Stimulated activated CD8-positive, alpha-beta memory T cell treated with anti-CD3 and anti-CD28 coated beads, Interleukin-15, amount 100 ng/mL, for 1 hour (primary cell): Measurements from ENCODE around the gene BCR.
"Not testable (repeated sequence)": the region's sequence is repeated elsewhere in the genome, so short reads cannot be mapped to it uniquely, and the experiment has no call there.

Experiments
- DNase-seq: peaks from one replicate; pipeline ENCODE4 v3.0.0-alpha.2; 2020; ENCODE audit warnings: low read depth

The BCR gene

DNA sequence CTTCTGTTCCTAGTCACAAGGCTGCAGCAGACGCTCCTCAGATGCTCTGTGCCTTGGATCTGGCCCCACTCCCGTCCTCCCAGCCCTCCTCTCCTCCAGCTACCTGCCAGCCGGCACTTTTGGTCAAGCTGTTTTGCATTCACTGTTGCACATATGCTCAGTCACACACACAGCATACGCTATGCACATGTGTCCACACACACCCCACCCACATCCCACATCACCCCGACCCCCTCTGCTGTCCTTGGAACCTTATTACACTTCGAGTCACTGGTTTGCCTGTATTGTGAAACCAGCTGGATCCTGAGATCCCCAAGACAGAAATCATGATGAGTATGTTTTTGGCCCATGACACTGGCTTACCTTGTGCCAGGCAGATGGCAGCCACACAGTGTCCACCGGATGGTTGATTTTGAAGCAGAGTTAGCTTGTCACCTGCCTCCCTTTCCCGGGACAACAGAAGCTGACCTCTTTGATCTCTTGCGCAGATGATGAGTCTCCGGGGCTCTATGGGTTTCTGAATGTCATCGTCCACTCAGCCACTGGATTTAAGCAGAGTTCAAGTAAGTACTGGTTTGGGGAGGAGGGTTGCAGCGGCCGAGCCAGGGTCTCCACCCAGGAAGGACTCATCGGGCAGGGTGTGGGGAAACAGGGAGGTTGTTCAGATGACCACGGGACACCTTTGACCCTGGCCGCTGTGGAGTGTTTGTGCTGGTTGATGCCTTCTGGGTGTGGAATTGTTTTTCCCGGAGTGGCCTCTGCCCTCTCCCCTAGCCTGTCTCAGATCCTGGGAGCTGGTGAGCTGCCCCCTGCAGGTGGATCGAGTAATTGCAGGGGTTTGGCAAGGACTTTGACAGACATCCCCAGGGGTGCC lies 109.8 kb downstream of the BCR start:
- peak; percentile 24 for DNase-seq

- no peak for DNase-seq
These were observed 111.6 kb downstream of the BCR start for GRCh38 chr22:23291806-23292452.

GRCh38 chr22:23292453-23293350 lies 112.4 kb downstream of the BCR start:
- no peak for DNase-seq

GRCh38 chr22:23293720-23294119 lies 113.4 kb downstream of the BCR start:
- DNase-seq: no peak

GRCh38 chr22:23294221-23294620 lies 113.9 kb downstream of the BCR start:
- DNase-seq: no peak

DNA sequence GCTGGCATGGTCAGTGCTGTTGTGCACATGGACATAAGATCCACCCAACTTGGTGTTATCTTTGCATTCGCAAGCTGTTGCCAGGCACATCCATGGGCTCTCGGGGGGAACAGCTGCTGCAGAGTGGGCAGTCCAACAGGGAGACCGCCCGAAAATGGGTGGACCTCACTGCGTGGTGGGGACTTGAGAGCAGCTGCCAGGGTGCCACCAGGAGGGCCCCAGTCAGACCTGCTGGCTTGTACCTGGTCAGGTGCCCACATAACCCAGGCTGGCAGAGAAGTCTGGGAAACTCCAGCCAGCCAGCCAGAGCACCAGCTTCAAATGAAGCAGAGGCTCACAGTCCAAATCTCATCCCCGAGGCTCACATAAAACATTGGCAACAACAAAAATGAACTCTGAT lies 120.2 kb downstream of the BCR start:
- no peak for DNase-seq

- no peak for DNase-seq
These were observed 121.3 kb downstream of the BCR start for GRCh38 chr22:23301591-23301990.

GRCh38 chr22:23302171-23303002 lies 122.1 kb downstream of the BCR start:
- no peak for DNase-seq

DNA sequence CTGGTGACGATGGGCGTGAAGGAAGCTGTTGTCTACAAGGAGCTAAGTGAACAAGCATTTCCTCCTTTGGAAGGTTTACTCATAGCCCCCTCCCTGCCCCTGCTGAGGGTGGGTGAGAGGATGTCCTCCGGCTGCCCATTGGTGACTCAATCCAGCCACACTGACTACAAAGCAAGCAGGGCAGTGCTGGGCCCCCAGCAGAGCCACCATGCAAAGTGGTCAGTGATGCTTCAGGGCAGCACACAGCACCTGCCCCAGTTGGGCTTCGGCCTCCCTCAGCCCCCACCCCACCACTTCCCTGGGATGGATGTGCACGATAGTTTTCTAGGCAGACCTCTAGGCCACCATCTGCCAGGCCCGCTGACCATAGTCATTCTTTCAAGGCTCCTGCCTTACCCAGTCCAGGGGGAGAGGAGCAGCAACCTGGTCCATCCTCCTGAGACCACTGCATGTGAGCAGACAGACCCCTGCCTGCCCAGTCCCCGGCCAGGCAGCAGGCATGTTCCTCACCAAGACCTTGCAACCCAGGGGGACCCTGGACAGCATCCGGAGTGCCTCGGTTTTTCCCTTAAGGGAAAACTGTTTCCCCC lies 125.1 kb downstream of the BCR start:
- no peak for DNase-seq

GRCh38 chr22:23305922-23306374 lies 125.6 kb downstream of the BCR start:
- no peak for DNase-seq

DNA sequence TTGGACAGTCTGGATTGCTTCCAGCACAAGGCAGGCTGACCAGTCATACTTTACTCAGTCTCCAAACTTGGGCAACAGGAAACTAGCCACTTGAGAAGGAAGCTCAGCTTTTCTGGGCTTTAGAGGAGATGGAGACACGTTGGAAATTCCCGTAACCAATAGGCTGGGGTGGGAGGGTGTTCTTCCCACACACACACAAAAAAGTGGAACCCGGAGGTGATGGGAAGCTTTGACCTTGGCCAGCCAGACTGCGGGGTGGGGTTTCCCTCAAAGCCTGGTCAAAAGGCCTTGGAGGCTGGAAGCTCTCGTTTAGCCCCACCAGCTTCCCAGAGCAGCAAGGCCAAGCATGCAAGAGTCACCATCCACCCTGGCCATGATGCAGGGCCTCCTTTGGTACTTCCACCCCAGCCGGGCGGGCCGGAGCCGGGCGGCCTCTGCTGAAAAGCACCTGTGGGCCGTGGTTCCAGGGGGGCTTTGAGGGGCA lies 126.2 kb downstream of the BCR start:
- no peak for DNase-seq

DNA sequence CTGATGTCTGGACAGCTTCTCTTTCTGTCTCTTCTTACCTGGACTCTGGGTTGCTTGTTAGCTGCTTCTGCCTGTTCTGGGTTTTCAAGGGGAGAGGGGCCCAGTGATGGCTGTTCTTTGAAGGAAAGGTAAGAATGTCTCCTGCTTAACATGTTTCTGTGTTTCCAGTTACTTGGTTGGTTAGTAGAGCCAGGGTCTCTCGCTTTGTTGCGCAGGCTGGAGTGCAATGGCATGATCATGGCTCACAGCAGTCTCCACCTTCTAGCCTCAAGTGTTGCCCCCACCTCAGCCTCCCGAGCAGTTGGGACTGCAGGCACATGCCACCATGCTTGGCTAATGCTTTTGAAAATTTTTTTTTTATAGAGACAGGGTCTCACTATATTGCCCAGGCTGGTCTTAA lies 126.6 kb downstream of the BCR start:
- no peak for DNase-seq

DNA sequence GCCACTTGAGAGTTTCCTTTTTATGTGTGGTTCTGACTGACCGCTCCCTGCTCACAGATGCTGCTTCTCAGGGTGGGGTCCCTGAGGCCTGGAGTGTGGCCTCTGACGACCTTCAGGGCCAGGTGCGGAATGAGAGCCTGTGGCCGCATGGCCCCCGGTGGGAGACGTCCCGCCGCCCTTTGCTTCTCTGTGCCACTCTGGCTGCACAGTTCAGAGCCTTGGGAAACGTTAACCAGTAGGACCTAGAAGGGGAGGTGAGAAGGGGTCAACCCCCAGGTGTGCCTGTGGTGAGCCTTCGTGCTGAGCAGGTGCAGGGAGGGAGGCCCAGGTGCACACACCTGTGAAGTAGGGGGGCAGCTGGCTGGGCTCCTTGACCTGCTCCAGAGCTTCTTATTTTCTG lies 127.2 kb downstream of the BCR start:
- not testable (repeated sequence) for DNase-seq

GRCh38 chr22:23309261-23309660 lies 129.0 kb downstream of the BCR start:
- not testable (repeated sequence) for DNase-seq

- not testable (repeated sequence) for DNase-seq
These were observed 130.3 kb downstream of the BCR start for GRCh38 chr22:23310443-23311097.

DNA sequence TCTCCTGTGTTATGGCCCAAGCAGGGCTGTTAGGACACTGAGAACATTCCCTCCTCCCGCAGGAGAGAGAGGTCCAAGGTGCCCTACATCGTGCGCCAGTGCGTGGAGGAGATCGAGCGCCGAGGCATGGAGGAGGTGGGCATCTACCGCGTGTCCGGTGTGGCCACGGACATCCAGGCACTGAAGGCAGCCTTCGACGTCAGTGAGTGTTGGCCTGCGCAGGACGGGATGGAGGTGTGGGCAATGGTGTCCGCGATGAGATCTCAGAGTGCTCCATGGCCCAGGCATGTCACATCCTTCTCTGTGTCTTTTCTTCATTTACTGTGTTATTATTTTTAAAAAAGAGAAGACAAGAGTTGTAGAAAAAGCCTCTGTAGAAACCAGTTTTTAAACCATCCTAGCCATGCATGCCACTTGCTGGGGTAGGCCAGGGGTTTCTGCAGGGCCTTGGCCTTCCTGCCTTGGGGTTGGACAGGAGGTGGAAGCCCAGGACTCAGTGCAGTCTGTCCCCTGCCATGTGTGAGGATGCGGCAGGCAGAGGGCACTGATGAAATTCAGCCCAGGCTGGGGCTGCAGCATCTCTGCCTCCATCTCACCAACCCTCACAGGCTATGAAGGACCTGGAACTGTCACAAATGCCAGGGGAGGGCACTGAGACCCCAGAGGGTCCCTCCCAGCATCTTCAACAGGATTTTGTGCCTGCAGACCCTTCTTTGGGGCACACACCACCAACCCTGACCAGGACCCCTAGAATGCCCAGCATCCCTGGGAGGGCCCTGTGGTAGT lies 131.5 kb downstream of the BCR start:
- not testable (repeated sequence) for DNase-seq

DNA sequence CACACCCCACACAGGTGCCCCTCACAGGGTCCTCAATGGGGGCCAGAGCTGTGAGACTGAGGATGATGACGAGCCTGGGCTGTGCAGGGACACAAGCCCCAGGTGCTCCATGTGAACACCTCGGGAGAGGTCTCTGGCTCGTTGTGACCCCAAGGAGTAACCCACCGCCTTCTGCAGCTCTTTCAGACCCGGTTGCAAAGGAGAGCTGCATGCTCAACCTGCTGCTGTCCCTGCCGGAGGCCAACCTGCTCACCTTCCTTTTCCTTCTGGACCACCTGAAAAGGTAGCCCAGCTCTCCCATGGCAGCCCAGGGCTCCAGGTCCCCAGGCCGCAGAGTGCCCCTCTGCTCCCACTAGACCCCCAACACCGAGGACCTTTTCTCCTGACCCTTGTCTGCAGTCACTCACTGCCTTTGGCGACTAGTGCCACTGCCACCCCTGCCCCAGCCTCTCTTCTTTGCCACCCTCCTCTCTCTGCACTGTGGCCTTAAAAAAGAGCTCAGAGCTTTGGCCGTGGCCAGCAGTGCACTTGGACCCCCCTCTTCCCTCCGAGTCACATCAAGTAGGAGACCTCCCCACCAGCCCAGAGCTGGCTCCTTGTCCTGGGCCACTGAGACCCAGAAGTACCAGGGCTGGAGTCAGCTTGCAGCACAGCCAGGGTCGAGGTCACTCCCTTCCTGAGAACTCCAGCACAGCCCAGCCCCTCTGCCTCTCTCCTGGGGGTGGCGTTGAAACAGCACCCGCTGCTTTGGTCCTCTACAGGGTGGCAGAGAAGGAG lies 133.7 kb downstream of the BCR start:
- no peak for DNase-seq

- no peak for DNase-seq
These were observed 135.1 kb downstream of the BCR start for GRCh38 chr22:23315341-23315917.
